ENCODE data around the gene COL12A1.

DNA sequence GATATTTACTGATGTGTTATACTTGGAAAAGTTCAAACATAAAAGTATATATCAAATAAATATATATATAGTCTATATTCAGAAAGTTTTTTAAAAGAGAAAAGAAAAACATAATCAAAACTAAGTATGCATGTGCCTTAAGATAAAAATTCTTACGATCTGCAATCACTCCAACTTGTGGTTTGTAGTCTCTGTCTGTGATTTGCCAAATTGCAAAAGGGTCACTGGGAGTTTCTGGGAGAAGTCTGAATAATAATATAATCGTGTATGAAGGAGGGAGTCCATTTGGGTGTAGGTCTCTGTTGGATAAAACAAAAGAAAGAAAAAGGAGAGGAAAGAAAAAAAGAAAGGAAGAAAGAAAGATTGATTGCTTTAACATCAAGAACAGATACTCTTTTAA lies 92.4 kb downstream of the COL12A1 start:
- TF ChIP-seq SMC3 (conservative IDR thresholded peaks at IDR 0.05; ENCODE audit: poor library complexity) = no peak
- TF ChIP-seq, protein P1, sequence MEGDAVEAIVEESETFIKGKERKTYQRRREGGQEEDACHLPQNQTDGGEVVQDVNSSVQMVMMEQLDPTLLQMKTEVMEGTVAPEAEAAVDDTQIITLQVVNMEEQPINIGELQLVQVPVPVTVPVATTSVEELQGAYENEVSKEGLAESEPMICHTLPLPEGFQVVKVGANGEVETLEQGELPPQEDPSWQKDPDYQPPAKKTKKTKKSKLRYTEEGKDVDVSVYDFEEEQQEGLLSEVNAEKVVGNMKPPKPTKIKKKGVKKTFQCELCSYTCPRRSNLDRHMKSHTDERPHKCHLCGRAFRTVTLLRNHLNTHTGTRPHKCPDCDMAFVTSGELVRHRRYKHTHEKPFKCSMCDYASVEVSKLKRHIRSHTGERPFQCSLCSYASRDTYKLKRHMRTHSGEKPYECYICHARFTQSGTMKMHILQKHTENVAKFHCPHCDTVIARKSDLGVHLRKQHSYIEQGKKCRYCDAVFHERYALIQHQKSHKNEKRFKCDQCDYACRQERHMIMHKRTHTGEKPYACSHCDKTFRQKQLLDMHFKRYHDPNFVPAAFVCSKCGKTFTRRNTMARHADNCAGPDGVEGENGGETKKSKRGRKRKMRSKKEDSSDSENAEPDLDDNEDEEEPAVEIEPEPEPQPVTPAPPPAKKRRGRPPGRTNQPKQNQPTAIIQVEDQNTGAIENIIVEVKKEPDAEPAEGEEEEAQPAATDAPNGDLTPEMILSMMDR (IDR thresholded peaks at IDR 0.05; ENCODE audit: poor library complexity, severe bottlenecking) = no peak
- no peak for TF ChIP-seq POLR2AphosphoS5 (IDR thresholded peaks at IDR 0.05)
- no peak for TF ChIP-seq RAD21 (conservative IDR thresholded peaks at IDR 0.05)
